HUDEP-2 (cell line): ENCODE results near the gene MON1A.

ENCODE experiments used
- DNase-seq, 76 experiments: peaks; one replicate each; lab custom pipeline; 2025; ENCODE audit not compliant: unreplicated experiment in 76 of 76; lab: John Stamatoyannopoulos, UW

Gene MON1A

DNA sequence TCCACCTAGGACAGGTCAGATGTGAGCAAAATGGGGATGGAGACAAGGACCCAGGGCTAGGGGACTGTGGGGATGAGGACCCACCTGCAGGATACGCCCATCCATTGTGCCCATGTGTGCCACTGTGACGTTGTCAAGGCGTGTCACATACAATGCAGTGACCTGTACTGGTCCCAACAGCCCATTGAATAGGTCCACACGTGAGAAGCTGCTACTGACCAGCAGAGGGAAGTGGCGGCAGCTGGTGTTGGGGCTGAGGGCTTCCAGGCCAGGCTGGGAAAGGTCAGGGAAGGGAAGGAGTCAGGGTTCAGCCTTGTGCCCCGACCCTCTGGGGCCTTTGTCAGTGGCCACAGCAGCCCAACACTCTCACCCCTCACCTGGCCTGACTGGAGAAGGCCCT lies 30.6 kb downstream of the MON1A start:
- no peak for DNase-seq

DNA sequence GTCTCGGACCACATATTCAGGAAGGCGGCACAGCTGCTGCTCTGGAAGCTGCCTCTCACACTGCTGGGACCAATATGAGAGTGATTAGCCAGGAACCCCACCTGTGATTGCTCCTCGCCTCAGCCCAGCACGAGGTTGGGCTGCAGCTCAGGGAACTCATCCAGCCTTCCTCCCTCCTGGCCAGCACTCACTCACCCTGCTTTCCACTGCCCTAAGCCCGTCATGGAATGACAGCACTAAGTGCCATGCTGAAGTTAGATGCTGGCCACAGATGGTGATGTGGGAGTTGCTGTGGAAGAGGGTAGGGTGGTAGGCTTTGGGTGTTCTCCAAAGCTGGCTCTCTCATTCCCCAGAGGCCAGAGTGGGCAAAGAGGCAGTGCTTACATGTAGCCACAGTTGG lies 33.3 kb downstream of the MON1A start:
- DNase-seq = no peak

DNA sequence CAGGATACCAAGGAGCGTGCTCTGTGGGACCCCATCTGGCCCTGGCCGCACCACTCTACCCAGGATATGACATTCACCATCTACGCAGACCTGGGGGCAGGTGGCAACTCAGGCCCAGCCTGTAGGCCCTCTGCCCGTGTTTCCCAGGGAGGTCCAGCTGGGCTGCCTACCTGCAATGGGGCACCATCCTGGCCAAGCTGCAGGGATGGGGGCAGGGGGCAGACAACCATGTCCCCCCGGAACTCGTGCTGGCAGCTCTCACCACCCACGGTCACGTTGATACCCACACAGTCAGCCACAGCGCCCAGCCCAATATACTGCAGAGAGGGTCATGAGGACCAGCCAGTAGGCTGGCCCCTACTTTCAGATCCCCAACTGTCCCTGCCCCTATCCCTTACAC lies 33.8 kb downstream of the MON1A start:
- DNase-seq = no peak

DNA sequence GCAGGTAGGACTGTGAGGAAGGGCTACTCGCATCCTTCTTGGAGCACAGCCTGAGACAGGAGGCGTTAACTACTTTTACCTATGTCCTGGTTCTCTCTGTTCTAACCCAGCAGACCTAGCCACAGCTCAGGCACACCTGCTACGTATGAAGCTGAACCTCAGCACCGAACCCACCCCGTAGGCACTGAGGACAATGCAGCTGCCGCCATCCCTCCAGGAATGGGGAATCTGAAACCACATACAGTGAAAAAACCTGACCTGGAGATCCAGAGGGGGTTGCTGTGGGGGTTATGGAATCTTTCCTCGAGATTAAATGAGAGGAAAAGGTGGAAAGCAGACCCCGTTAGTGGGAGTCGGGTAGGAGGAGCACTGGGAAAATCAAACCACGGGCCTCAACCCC lies 40.3 kb downstream of the MON1A start:
- DNase-seq = no peak

DNA sequence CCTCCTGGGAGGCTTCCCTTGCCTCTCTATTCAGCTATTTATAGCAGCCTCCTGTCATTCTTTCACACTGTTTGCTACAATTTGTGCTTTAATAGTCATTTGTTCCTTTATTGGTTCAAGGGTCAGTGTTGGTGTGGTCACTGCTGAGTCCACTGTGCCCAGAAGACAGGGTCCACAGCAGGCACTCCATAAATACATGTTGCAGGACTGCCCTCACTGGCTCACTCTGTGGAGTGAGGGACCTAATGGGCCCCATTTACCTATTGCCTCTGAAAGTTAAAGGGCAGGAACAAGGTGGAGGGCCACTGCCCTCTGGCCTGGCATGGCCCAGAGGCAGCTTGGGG lies 42.7 kb downstream of the MON1A start:
- DNase-seq = no peak

DNA sequence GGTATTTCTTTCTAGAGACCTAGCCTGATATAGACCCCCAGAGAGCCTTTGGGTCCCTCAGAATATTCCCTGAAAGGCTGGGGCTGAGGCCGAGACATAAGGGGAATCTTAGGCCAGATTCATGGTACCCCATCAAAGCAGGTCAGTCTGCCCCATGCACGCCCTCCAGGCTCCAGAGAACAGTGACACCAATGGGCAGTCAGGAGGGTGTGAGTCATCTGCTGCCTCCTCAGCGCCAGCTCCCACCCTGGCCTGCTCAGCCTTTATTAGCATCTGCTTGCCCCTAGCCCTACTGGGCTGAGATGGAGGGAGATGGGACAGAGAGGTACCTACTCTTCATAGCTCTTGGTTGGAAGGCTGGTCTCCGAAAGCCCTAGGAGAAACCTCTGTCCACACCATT lies 45.6 kb downstream of the MON1A start:
- DNase-seq = no peak

DNA sequence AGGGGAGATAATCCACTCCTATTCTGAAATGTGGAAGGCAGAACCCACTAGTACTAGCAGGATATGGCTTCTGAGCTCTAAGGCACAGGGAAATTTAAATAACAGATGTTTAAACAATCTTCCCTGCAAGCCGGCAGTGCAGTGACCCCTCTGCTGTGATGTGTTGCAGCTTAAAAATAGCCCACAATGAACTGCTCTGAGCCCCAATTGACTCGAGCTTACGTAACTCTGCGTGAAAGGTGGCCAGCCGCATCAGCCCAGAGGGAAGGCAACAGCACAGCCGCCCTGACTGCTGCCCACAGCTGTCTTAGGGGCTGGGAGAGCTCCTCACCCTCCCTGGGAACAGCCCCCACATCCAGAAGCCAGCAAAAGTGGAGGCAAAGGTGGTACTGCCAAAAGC lies 47.4 kb downstream of the MON1A start:
- DNase-seq = no peak

DNA sequence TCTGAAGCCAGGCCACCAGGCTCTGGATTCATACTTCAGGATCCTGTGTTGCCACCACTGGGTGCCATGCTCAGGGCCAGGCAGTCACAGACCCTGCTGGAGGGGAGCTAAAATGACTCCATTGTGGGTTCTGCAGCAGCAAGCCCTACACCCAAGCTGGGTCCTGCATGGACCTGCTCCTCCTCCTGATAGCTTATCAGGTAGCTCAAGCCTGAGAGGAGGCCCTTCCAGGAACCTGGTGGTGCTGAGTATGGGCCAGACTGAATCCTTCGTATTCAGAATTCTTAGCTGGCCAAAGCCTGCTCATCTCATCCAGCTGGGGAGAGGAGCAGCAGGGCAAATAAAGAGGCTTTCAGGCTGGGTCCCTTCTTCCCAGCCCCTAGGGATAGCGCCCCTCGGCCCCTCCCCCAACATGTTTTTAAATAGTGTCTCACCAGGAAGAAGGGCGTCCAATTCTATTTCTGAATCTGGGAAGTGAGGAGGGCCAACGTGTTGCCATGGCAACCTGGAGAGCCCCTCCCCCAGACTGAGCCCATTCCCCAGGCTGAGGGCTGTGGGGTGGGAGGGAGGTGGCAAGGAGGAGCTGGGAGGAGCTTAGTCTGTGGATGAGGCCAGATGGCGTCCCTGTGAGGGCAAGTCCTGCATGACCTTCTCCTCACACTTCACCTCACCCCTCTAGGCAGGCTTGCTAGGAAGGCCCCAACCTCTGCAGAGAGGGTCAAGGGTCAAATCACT lies 48.9 kb downstream of the MON1A start:
- DNase-seq = peak in 22 of 76 experiments; percentile 3 to 39 (median 12)

DNA sequence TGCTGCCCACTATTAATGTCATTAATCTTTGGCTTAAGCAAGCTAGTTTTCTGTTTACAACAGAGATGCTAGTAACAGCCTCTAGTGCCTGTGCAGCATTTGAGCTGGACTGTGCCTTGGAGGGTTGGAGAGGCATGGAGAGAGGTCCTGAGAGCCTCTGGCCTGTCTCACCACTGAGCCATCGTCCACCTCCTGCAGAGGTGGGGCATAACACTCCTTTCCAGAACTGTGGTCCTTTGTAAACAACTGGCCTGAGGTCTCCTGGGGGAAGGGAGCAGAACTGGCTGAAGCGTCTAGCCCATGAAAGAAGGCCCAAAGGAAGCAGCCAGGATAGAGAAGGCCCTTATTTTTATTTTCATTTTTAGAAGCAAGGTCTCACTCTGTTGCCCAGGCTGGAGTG lies 49.9 kb downstream of the MON1A start:
- DNase-seq = no peak

DNA sequence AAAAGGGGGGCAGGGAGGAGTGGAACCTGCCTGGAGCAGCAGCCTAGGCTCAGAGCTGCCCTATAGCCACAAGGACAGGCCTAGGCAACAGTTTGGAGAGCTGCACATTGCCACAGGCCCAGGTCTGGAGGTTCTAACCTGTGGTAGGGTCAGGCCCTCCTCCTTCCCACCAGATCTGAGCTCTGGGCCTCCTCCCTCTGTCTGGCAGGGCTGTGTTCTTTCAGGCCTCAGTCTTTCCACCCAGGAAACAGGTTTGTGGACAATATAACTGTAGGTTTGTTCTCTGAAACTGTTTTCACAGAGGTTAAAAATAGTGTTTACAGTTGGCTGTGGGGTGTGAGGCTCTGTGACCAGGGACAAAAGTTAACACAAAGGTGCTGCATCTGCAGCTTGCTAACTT lies 50.9 kb downstream of the MON1A start:
- no peak for DNase-seq

DNA sequence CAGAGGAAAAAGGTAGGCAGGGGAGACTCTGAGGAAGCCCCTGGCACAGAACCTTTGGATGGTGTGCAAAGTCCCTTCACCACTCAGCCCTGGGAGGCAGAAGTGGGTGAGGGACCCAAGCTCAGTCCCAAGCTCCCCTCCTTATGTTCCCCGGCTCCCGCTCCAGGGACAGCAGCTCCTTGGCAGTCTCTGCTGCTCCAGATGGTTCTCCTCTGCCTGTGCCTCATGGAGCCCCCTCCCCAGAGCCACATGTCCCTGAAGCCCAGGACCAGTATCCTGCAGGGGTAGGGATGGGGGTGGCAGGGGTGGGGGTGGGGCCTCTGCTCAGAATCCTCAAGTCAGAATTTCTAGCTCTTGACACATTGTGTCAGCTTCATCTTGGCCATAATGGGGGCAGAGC lies 51.9 kb downstream of the MON1A start:
- no peak for DNase-seq

DNA sequence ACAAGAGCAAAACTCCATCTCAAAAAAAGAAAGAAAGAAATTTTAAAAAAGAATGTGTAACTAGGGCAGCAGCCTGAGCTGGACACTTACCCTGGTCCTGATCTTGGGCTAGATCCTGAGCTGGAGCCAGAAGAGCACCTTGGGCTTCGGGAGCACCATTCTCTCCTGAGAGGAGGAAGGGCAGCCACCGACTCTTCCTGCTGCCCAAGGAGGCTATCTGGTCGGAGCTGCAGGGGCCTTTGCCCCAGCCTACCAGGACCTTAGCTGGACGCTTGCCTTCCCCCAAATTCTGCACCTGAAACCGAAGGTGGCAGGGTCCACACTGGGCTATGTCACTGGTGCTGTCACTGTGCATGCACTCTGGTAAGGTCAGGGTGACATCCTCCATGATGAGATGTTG lies 53.0 kb downstream of the MON1A start:
- no peak for DNase-seq

DNA sequence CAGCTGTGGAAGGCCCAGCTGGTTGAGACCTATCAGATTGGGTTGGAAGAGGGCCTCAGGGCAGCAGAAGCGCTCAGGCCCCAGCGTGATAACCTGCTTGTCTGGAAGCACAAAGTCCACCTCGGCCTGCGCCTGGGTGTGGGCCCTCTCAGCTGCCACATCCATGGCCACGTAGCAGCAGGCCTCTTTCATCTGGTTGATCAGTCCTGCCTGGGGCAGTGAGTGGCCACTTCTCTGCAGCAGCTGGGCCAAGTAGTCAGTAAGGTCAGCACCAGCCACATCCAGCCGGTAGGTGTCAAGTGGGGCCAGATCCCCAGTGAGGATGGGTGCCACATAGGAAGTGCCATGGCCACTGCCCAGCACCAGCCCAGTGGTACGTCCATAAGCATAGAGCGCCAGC lies 56.0 kb downstream of the MON1A start:
- no peak for DNase-seq

DNA sequence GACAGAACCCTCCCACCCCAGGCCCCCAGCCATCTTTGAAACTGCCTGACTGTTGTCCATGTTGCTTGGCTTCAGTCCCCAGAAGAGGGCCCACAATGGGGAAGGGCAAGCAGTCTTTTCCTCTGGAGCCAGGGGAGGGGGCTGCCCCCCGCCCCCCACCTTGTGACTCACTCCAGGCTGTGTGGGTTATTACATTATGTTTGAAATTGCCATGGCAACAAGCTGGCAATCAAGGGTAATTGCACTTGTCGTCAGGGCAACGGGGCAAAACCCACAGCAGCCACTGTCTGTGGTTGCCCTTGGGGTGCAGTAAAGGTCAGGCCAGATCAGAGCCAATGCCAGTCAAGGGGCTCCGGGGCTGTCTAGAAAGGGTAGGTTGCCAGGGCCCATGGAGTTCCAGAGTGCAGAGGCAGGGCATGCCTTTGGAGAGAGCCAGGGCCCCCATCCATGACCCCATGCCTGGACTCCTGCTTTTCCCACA lies 56.8 kb downstream of the MON1A start:
- no peak for DNase-seq

DNA sequence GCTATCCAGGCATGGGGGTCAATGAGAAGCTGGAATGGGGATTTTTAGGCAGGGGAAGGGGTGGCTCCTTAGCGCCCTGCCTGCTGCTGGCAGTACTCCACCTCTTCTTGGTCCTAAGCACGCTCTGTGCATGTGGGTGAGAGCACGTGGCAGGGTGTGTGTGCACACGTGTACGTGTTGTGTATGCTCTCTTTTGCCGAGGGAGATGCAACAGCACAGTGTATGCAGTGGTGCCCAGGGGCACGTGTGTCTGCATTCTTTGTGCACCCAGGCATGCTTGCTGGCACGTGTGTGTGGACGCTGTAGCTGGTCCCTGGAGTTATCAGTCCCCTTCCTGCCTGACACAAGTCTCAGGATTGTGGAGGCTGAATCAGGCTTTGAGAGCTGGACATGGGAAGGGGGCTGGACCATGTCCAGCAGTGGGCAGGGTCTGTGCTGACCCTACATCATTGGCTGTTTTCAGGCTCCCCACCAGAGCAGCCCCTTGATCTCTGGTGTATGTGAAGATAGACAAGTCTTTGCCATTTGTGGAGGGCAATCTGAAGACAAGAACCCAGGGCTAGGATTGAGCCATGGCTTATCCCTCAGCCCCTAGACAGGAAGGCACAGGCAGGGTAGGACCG lies 58.0 kb downstream of the MON1A start:
- no peak for DNase-seq

DNA sequence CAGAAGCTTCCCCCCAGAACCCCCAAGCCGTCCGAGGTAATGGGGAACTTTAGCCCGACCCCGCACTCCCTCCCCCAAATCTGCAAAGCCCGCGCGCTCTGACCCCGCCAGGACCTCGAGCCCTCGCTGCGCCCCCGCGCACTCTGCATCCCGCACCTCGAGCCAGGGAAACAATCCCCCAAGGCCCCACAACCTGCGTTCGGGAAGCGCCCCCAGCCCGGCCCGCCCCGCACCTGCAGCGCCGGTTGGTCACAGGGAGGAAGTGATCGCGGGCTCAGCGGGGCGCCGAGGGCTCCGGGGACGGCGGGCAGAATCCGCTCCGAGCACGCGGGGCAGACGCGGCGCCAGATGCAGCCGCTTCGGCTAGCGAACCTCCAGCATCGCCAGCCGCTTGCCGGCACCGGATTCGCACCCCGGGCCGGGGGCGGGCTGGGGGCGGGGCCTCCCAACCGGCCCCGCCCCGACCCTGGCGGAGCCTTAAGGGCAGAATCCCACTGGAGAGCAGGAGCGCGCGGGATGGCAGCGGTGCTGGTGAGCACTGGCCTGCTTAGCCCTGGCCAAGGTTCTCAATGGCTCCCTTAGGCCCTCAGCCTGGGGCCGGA lies 60.0 kb downstream of the MON1A start, which contains the start of gene CAMKV:
Gene CAMKV, minus strand, starts transcription at position 382 of the 602 bp plus-strand sequence. CDS start 7,518 bp downstream, outside the sequence.
- no peak for DNase-seq

DNA sequence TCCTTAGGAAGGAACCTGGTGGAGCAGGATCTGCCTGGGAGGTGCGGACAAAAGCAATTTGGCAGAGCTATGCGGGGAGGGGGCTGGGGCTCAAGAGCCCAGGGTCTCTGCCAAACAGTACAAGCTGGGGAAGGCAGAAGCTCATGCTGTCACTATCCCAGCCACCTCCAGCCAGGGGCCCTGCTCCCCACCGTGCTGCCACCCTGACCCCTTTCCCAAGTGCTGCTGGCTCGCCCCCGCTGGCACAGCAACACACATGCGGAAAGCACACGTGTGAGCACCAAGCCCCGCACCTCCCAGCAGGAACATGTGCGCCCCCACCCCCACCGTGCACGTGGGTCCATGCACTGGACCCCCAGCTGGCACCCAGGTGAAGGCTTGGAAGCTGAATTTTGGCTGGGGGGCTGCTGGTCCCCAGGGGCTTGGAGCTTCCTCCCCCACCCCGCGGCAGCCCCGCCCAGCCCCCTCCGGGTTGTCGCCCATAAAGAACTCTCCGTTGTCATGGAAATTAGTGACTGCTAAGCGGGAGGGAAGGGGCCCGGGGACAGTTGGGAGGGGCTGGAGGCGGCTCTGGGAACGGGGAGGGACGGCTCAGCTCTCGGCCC lies 60.6 kb downstream of the MON1A start:
- no peak for DNase-seq

DNA sequence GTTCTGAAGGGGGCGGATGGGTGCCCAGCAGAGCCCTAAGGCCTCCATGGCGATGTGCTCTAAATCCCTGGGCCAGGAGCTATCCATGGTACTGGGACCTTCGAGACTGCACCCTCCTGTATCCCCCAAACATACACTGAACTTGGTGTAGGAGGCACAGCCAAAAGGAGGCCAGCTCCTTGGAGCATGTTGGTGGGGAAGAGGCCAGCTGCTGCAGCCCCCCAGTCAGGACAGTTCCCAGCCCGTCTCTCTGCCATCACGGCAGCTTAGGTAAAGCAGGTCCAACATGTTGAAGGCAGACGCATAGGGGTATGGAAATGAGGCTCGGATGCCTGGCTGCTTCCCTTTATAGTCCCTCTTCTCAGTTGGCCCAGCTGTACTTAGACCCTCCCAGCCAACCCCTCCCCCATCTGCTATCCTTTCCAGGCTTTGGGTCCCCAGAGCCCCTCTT lies 61.7 kb downstream of the MON1A start:
- DNase-seq = peak in 29 of 76 experiments; percentile 2 to 43 (median 15)

DNA sequence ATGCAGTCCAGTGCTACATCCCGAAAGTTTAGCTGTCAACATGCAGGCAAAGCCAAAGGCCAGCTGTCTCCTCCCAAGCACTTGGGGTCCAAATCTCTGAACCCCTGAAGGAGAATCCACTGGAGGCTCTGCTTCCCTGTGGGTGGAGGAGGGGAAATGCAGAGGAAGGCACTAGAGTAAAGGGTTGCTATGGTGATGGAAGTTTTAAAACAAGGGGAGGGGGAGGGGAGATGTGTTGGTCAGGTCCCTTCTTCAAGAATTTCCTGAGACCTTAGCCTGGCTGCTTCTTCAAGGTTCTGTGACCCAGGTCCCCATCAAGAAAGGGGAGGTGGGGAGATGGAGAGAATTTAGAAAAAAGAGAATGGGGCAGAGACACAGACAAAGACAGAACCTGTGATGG lies 62.2 kb downstream of the MON1A start:
- no peak for DNase-seq

DNA sequence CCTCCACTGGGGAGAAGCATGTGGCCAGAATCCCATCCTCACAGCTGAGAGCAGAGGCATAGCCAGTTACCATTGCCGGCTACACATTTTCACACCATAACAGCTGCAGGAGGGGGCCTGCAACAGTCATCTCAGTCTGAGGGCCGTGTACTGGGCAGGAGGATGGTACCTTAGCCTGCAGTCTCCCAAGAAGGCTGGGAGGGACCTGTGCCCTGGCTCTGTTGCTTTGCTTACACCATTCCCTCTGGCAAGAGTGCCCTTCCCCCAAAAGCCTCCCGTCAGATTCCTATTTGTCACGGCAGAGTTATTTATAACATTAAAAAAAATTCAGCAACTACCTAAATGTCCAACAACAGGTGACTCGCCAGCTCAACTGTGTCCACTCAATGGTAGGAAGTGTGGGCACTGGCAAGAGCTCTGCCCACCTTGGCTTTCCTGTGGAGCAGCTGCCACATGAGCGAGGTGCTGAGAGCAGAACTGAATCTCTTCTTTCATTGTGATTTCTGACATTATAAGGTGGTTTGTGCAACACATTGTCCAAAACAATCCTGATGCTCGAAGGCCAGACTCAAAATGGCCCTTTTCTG lies 64.3 kb downstream of the MON1A start:
- no peak for DNase-seq

DNA sequence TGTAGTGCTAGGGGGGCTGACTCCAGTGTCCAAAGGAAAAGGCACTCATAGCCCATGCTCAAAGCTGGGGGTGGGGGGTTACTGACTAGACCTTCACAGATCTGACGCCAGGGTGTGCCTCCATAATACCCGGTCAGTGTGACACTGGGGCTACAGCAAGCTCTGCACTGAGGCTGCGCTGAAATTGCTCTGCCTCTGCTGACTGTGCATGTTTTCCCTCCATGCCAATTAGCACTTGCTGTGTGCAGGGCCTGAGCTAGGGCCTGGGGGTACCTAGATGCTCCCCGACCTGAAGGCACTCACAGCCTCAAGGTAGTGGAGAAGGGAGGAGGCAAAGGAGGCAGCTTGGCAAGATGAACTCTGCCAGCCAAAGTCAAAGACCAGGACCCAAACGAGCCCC lies 65.1 kb downstream of the MON1A start:
- DNase-seq = no peak
